HepG2 (cell line): ENCODE measurements around the gene GRPEL2. TPM values are rescaled to one million over a fixed set of nuclear protein-coding genes. Genes with fewer than 3 reads are reported as not detected.

Experiments used
- DNMT1 ChIP-seq: sonication (generic); formaldehyde crosslinking; IDR thresholded peaks from 2 replicates; pipeline ENCODE4 v1.5.1; 2020; ENCODE audit warnings: mild to moderate bottlenecking, missing genetic modification reagents
- GZF1 ChIP-seq: sonication (generic); formaldehyde crosslinking; IDR thresholded peaks from 2 replicates; pipeline ENCODE4 v1.5.1; 2020; ENCODE audit warnings: mild to moderate bottlenecking, missing genetic modification reagents
- HDAC1 ChIP-seq: sonication (generic); formaldehyde crosslinking; IDR thresholded peaks from 2 replicates; pipeline ENCODE4 v1.5.1; 2020; ENCODE audit warnings: mild to moderate bottlenecking, missing genetic modification reagents
- HNRNPK ChIP-seq: fragments of 200-400 bp; formaldehyde crosslinking; IDR thresholded peaks from 2 replicates; pipeline ENCODE4 v1.6.1; 2018; ENCODE audit warnings: low read length, low read depth, moderate library complexity, mild to moderate bottlenecking; ENCODE audit not compliant: poor library complexity, severe bottlenecking
- PLRG1 ChIP-seq: fragments of 450-650 bp; conservative IDR thresholded peaks from 2 replicates; pipeline ENCODE4 v1.6.1; 2016
- TFE3 ChIP-seq: IDR thresholded peaks from 2 replicates; pipeline ENCODE4 v1.6.1; 2016
- ZFP36 ChIP-seq: fragments of 150-350 bp; IDR thresholded peaks from 2 replicates; pipeline ENCODE4 v1.6.1; 2018; ENCODE audit warnings: borderline replicate concordance, low read length, low read depth; ENCODE audit not compliant: partially characterized antibody
- ZFY ChIP-seq: sonication (generic); formaldehyde crosslinking; IDR thresholded peaks from 2 replicates; pipeline ENCODE4 v1.4.0; 2020; ENCODE audit warnings: missing genetic modification reagents
- ZNF136 ChIP-seq: sonication (generic); formaldehyde crosslinking; IDR thresholded peaks from 2 replicates; pipeline ENCODE4 v1.8.1; 2022; ENCODE audit warnings: low read depth, mild to moderate bottlenecking, moderate library complexity, missing genetic modification reagents
- ZNF432 ChIP-seq: sonication (generic); formaldehyde crosslinking; IDR thresholded peaks from 2 replicates; pipeline ENCODE4 v1.5.0; 2020; ENCODE audit warnings: missing genetic modification reagents, mild to moderate bottlenecking, borderline replicate concordance
- ZNF552 ChIP-seq: sonication (generic); formaldehyde crosslinking; IDR thresholded peaks from 2 replicates; pipeline ENCODE4 v1.9.0; 2022; ENCODE audit warnings: missing genetic modification reagents, mild to moderate bottlenecking, borderline replicate concordance
- ZNF646 ChIP-seq: sonication (generic); formaldehyde crosslinking; IDR thresholded peaks from 2 replicates; pipeline ENCODE4 v1.9.0; 2021; ENCODE audit warnings: mild to moderate bottlenecking, missing genetic modification reagents
- polyA plus RNA-seq, 8 experiments: library from polyadenylated mRNA; depleted of rRNA in 3 of 8; stranded (reverse) in 7 of 8; unstranded in 1 of 8; fragments of >200 nt; fragmentation: Illumina TruSeq in 4 of 8; extraction: Trizol in 4 of 8; gene quantifications; 2 replicates each; pipeline versions ENCODE4 v1.2.1 to v1.2.3, GENCODE V29; 2011 to 2016; ENCODE audit warnings: low read depth in 4 of 8, missing spikeins in 1 of 8, mixed read lengths in 1 of 8; ENCODE audit not compliant: insufficient read depth in 1 of 8
- total RNA-seq, 5 experiments: library from RNA; depleted of rRNA; stranded (reverse); fragments of >200 nt; fragmentation: Illumina TruSeq; extraction: Trizol; gene quantifications; 2 replicates each; pipeline ENCODE4 v1.2.3, GENCODE V29; 2016; ENCODE audit warnings: low read depth in 1 of 5
- TF ChIP-seq, protein P1 (sequence below): sonication (generic); formaldehyde crosslinking; IDR thresholded peaks from 2 replicates; pipeline ENCODE4 v1.8.0; 2022; ENCODE audit warnings: missing genetic modification reagents, mild to moderate bottlenecking, moderate library complexity, borderline replicate concordance
- TF ChIP-seq, protein P2 (sequence below): sonication (generic); formaldehyde crosslinking; IDR thresholded peaks from 2 replicates; pipeline ENCODE4 v1.4.0; 2020; ENCODE audit warnings: missing genetic modification reagents, borderline replicate concordance

Gene GRPEL2
- total and polyA plus RNA-seq, 2 of the 13 experiments (the other 11 are each of a cell fraction or from before 2014, with no cell fraction given), result 13.1 to 16.6 TPM

- TF ChIP-seq GZF1 (CRISPR knock-in tag) (no peak), ZFY (CRISPR knock-in tag) (peak; percentile 14; the same call in 1 of the 2 replicates), HNRNPK (no peak), PLRG1 (no peak), ZNF646 (no peak), ZNF552 (CRISPR knock-in tag) (no peak), HDAC1 (CRISPR knock-in tag) (peak; percentile 53; the same call in 1 of the 2 replicates), TFE3 (CRISPR knock-in tag) (0 out of 2 replicates have a peak, but pooled peaks have one; percentile 44), ZFP36 (no peak), DNMT1 (CRISPR knock-in tag) (no peak), ZNF136 (CRISPR knock-in tag) (no peak), ZNF432 (CRISPR knock-in tag) (no peak)
- TF ChIP-seq, protein P1, sequence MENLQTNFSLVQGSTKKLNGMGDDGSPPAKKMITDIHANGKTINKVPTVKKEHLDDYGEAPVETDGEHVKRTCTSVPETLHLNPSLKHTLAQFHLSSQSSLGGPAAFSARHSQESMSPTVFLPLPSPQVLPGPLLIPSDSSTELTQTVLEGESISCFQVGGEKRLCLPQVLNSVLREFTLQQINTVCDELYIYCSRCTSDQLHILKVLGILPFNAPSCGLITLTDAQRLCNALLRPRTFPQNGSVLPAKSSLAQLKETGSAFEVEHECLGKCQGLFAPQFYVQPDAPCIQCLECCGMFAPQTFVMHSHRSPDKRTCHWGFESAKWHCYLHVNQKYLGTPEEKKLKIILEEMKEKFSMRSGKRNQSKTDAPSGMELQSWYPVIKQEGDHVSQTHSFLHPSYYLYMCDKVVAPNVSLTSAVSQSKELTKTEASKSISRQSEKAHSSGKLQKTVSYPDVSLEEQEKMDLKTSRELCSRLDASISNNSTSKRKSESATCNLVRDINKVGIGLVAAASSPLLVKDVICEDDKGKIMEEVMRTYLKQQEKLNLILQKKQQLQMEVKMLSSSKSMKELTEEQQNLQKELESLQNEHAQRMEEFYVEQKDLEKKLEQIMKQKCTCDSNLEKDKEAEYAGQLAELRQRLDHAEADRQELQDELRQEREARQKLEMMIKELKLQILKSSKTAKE (CRISPR knock-in tag), result no peak
- TF ChIP-seq, protein P2, sequence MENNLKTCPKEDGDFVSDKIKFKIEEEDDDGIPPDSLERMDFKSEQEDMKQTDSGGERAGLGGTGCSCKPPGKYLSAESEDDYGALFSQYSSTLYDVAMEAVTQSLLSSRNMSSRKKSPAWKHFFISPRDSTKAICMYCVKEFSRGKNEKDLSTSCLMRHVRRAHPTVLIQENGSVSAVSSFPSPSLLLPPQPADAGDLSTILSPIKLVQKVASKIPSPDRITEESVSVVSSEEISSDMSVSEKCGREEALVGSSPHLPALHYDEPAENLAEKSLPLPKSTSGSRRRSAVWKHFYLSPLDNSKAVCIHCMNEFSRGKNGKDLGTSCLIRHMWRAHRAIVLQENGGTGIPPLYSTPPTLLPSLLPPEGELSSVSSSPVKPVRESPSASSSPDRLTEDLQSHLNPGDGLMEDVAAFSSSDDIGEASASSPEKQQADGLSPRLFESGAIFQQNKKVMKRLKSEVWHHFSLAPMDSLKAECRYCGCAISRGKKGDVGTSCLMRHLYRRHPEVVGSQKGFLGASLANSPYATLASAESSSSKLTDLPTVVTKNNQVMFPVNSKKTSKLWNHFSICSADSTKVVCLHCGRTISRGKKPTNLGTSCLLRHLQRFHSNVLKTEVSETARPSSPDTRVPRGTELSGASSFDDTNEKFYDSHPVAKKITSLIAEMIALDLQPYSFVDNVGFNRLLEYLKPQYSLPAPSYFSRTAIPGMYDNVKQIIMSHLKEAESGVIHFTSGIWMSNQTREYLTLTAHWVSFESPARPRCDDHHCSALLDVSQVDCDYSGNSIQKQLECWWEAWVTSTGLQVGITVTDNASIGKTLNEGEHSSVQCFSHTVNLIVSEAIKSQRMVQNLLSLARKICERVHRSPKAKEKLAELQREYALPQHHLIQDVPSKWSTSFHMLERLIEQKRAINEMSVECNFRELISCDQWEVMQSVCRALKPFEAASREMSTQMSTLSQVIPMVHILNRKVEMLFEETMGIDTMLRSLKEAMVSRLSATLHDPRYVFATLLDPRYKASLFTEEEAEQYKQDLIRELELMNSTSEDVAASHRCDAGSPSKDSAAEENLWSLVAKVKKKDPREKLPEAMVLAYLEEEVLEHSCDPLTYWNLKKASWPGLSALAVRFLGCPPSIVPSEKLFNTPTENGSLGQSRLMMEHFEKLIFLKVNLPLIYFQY, result peak; percentile 70; the same call in 1 of the 2 replicates
Measured at GRCh38 chr5:149367249-149367971, 22.1 kb downstream of the GRPEL2 start (continued).
